DMS79 (cell line): Measurements from ENCODE around the gene USPL1.

Experiments
- DNase-seq: peaks from one replicate; lab custom pipeline; 2025; lab: John Stamatoyannopoulos, UW

The USPL1 gene

DNA sequence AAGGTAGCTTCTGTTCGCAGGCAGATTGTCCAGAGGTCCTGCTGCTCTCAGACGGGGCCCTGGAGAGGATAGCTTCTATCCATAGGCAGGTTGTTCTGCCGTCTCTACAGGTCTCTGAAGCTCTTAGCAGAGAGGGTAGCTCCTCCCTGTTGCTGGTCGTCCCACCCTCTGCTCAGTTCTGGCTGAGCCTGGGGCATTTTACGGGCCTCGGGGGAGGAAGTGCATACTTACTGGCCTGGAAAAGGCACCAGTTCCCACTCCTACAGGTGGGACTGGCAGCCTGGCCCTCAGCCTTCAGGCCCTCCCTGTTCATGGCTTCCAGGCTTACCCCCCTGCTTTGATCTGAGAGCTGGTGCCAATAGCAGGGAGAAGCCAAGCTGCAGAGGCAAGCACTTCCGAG, 42.3 kb downstream of the USPL1 start:
- DNase-seq: no peak

- no peak for DNase-seq
Measured at GRCh38 chr13:30660796-30661195, 43.1 kb downstream of the USPL1 start.

- no peak for DNase-seq
Measured at GRCh38 chr13:30664689-30665275, 47.1 kb downstream of the USPL1 start.

- DNase-seq: no peak
Measured at GRCh38 chr13:30665638-30666037, 47.9 kb downstream of the USPL1 start.

GRCh38 chr13:30666113-30666512, 48.4 kb downstream of the USPL1 start:
- DNase-seq: no peak

- no peak for DNase-seq
Measured at GRCh38 chr13:30667014-30667413, 49.3 kb downstream of the USPL1 start.

DNA sequence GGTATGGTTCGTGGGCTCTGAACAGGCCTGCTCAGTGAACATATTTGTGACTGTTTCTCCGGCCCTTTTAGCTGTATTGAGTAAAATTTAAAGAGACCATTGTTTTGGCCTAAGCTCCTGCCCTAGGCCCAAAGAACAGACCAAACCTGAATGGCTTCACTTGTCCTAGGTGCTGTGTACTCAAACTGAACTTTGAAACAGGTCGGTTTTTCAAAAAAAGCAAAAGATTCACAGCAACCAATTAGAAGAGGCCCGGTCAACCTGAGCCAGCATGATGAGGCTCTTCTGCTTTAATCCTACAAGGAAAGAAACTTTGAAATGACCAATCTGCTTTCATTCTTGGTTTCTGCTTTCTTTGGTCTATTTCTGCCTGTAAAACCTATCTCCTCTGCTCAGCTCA, 50.6 kb downstream of the USPL1 start:
- DNase-seq: no peak

GRCh38 chr13:30671271-30671815, 53.6 kb downstream of the USPL1 start:
- DNase-seq: no peak

GRCh38 chr13:30673669-30674521, 56.2 kb downstream of the USPL1 start:
- peak; percentile 73 for DNase-seq

DNA sequence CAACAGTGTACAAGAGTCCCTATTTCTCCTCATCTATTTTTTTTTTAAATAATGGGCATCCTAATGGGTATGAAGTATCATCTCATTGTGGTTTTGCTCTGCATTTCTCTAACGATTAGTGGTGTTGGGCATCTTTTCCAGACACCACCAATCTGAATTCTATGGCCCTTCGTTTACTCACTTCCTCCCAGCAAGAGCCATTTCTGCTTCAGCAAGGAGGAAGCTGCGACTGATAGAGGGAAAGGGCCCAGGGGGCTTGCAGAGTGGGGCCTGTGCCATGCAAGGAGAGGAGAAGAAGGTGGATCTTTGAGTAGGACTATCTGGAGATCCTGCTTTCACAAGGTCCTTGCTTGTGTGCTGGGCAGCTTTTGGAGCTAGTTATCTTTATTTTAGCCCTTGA, 58.0 kb downstream of the USPL1 start:
- no peak for DNase-seq

DNA sequence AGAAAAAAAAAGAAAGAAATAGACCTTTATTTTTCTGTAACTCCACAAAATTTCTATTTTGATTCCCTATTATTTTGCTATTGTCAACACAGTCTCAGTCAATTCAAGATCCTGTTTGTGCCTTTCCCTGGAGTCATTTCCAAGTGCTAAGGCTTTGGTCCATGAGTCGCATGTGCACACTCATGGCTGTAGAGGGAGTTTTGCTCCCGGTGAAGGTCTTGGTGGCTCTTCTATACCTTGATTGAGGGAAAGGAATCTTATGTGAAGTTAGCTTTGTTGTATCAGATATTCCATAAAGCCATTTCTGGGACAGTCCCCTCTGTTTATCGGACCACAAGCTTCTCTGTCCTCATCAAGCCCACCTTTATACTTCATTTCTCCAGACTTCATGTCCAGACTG, 59.0 kb downstream of the USPL1 start:
- no peak for DNase-seq

DNA sequence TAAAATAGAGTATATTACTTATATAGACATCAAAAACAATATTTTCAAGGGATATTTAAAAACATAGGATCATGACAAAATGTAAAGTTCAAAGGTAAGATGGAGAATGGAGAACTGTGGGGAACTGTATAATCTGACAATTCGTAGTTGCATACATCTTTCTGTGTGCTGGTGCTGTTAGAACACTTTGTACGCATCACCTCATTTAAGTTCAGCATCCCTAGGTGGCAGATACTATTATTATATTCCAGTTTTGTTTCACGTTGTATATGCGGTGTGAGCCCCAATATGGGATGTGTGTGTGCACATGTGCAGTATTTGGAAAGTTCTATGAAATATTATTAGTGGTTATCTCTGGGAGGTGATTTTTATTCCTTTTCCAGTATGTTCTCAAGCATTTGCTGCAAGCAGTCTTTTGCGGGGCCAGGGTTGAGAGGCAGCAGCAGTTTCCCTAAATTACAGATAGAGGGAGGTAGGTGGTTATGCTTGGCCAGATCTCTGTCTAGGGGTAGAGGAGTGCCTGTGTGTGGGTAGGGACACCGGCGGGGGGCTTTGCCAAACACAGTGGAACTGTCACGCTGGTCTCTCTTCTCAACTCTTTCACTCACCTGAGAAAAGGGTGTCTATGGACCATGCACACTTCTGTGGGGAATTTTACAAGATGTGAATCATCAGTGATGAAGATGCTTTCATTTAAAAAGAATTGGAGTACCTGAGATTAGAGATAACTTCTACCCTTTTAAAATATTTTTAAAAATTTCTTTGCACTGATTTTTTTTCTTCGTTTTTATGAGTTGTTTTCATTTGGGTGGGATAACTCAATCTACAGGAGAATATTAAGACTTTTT, 62.0 kb downstream of the USPL1 start:
- no peak for DNase-seq

GRCh38 chr13:30681843-30682242, 64.1 kb downstream of the USPL1 start:
- DNase-seq: no peak

DNA sequence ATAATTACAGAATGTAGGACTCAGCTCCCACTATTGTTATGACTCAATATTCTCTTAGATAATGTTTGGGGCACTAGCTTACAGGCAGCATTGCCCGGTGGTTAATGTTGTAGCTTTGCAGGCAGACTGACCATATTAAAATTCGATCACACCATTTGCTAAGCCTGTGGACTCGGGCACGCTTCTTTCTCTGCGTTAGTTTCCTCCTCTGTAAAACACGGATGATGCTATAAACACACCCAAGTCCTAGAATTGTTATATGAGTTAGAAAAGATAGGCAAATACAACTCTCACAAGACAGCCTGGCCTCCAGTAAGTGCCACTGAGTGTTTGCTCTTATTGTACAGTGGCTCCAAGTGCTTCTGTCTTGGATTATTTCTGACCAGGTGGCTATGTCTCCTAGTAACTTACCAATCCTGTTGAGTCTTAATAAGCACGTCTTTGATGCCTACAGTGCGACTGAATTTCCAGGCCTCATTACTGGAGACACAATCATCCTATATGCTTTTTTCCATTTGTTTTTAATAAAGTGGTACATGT, 67.7 kb downstream of the USPL1 start:
- DNase-seq: peak; percentile 62

GRCh38 chr13:30685987-30686386, 68.3 kb downstream of the USPL1 start:
- DNase-seq: no peak

DNA sequence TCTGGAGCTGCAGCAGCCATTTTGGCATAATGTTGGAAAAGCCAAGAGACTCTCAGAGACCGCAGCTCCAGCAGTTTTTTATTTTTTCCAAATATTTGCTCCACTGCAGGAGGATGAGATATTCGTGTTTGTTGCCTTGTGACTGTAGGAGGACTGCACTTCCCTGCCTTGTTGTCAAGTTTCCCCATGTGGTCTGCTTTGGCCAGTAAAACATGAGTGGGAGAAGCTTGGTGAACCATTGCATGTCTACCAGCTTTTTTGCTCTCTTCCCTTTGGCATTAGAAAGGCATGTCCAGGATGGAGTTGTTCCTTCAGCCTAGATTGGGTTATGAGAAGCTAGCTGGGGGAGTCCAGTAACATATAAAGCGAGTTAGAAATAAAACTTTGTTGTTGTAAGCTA, 69.9 kb downstream of the USPL1 start:
- DNase-seq: no peak

- DNase-seq: no peak
Measured at GRCh38 chr13:30689752-30690151, 72.0 kb downstream of the USPL1 start.

- DNase-seq: peak; percentile 27
Measured at GRCh38 chr13:30690282-30691188, 72.8 kb downstream of the USPL1 start.

GRCh38 chr13:30692113-30692512, 74.4 kb downstream of the USPL1 start:
- DNase-seq: no peak

DNA sequence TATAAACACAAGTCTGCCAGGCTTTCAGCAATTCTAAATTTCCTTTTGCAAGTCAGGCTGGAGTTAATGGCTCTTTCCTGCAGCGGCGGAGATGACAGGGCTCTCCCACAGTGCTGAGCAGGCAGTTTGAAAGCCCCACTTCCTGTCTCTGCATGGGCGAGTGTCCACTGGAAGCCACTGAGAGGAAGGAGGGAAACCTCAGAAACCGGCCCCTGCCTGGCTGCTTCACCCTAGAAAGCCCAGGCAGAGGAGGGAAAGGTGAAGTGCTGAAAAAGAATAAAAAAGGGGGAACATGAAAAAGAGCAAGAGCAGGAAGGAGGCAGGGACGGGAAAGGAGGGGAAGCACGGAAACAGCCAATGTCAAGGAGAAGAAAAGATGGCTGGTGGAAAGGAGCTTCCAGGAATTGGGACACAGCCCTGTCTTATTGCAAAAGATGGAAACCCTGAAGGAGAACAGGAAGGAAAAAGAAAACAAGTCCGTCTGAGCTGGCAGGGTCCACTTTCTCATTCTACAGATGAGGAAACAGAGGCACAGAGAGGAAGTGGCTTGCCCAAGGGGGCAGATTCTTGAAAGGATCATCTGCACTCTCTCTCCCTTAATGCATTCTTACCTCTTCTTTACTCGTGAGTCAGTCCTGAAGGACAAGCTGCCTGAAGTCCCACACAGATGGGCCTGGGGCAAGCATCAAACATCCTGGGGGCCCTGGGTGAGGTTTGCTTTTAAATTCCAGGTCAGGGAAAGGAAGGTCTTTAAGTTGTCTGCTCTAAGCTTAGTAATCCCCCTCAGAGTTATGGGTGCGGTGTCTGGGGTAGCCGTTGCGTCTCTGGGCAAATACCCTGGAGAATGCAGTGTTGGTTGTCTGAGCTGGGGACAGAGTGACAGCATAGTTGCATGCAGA, 78.8 kb downstream of the USPL1 start:
- DNase-seq: no peak
